SU-DHL-6 (cell line): ENCODE measurements around the gene INPP4A.

Experiments
- EZH2phosphoT487 ChIP-seq: fragments of 200-600 bp; sonication (generic), shearing (Covaris generic); conservative IDR thresholded peaks from 2 replicates; pipeline ENCODE4 v1.6.1; 2018; ENCODE audit warnings: mild to moderate bottlenecking, antibody characterized with exemption, low read length, moderate library complexity, mixed read lengths
- TF ChIP-seq, protein P1 (sequence below): fragments of 200-600 bp; sonication (generic); IDR thresholded peaks from one replicate; pipeline ENCODE4 v1.5.1; 2017; ENCODE audit warnings: antibody characterized with exemption, mild to moderate bottlenecking, low read length, moderate library complexity; ENCODE audit not compliant: insufficient read depth, poor library complexity, severe bottlenecking

DNA sequence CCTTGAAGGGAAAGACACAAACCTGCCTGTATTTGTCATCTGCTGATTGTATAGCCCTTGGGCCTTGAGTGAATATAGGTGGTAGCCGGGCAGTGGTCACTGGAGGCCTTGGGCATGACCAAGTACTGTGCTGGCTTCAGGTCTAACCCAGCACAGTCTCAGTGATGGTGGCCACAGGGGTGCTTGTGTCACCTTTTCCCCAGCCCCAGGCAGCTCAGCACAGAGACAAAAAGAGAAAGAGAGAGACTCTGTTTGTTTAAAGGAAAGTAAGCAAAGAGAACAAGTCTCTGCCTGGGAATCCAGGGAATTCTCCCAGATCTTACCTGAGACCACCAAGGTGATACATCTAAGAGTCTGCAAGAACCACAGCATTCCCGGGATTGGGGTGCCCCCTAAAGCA, 39.4 kb upstream of the INPP4A start:
- TF ChIP-seq, protein P1, sequence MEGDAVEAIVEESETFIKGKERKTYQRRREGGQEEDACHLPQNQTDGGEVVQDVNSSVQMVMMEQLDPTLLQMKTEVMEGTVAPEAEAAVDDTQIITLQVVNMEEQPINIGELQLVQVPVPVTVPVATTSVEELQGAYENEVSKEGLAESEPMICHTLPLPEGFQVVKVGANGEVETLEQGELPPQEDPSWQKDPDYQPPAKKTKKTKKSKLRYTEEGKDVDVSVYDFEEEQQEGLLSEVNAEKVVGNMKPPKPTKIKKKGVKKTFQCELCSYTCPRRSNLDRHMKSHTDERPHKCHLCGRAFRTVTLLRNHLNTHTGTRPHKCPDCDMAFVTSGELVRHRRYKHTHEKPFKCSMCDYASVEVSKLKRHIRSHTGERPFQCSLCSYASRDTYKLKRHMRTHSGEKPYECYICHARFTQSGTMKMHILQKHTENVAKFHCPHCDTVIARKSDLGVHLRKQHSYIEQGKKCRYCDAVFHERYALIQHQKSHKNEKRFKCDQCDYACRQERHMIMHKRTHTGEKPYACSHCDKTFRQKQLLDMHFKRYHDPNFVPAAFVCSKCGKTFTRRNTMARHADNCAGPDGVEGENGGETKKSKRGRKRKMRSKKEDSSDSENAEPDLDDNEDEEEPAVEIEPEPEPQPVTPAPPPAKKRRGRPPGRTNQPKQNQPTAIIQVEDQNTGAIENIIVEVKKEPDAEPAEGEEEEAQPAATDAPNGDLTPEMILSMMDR: no peak
- TF ChIP-seq EZH2phosphoT487: no peak
